D721Med (cell line): ENCODE data around the gene COL4A2.

ENCODE experiments used
- DNase-seq: peaks from one replicate; pipeline ENCODE4 v3.0.0; 2011; ENCODE audit warnings: low spot score; ENCODE audit not compliant: insufficient read length
- FAIRE-seq: peaks from 2 replicates; lab custom pipeline; 2011; peaks lifted over from hg19 to GRCh38; lab: Jason Lieb, UNC
- CTCF ChIP-seq: IDR thresholded peaks from 2 replicates; pipeline ENCODE4 v1.5.1; 2012; ENCODE audit warnings: mild to moderate bottlenecking, control low read depth; ENCODE audit not compliant: insufficient read depth; ENCODE audit errors: missing control alignments

Gene COL4A2

GRCh38 chr13:110407531-110407930, 100.4 kb downstream of the COL4A2 start:
- FAIRE-seq (no peak), DNase-seq (no peak)
- TF ChIP-seq CTCF = no peak

- DNase-seq (no peak), FAIRE-seq (no peak)
- no peak for TF ChIP-seq CTCF
Observed at GRCh38 chr13:110408286-110408685, 101.2 kb downstream of the COL4A2 start.

- TF ChIP-seq CTCF = no peak
- DNase-seq = no peak
- no peak for FAIRE-seq
Observed at GRCh38 chr13:110409581-110409992, 102.5 kb downstream of the COL4A2 start.

GRCh38 chr13:110410000-110410399, 102.9 kb downstream of the COL4A2 start:
- TF ChIP-seq CTCF = no peak
- FAIRE-seq (no peak), DNase-seq (no peak)

- TF ChIP-seq CTCF = no peak
- no peak for FAIRE-seq
- DNase-seq = no peak
Observed at GRCh38 chr13:110410936-110411687, 104.0 kb downstream of the COL4A2 start.

- no peak for TF ChIP-seq CTCF
- FAIRE-seq (no peak), DNase-seq (no peak)
Observed at GRCh38 chr13:110411688-110412059, 104.6 kb downstream of the COL4A2 start.

GRCh38 chr13:110412132-110412914, 105.2 kb downstream of the COL4A2 start:
- FAIRE-seq = no peak
- DNase-seq = peak; percentile 60
- TF ChIP-seq CTCF = peak; percentile 91
